DND-41 (cell line): ENCODE measurements around the gene RBKS.

ENCODE experiments used
- ATAC-seq: fragments of 200-7000 bp; cut with Tn5 transposase; 3 replicates; pipeline ENCODE4 v1.9.1; 2021; ENCODE audit warnings: low read depth; ENCODE audit not compliant: insufficient read depth
- DNase-seq: peaks from one replicate; pipeline ENCODE4 v3.0.0-alpha.2; 2020
- H2AFZ ChIP-seq: 2 replicates; pipeline ENCODE4 v1.6.0; 2012; ENCODE audit warnings: low read depth, low read length
- H3K27ac ChIP-seq: 2 replicates; pipeline ENCODE4 v1.5.1; 2012; ENCODE audit warnings: low read length, inconsistent platforms
- H3K27me3 ChIP-seq: fragments of 200-600 bp; sonication (generic); 2 replicates; pipeline ENCODE4 v1.6.0; 2012; ENCODE audit warnings: low read length, mild to moderate bottlenecking, inconsistent platforms; ENCODE audit not compliant: insufficient read depth, poor library complexity
- H3K36me3 ChIP-seq: 2 replicates; pipeline ENCODE4 v1.5.1; 2012; ENCODE audit warnings: low read length, inconsistent platforms; ENCODE audit not compliant: insufficient read depth
- H3K4me1 ChIP-seq: 2 replicates; pipeline ENCODE4 v1.5.1; 2012; ENCODE audit warnings: mild to moderate bottlenecking, low read length; ENCODE audit not compliant: insufficient read depth
- H3K4me2 ChIP-seq: 2 replicates; pipeline ENCODE4 v1.6.0; 2012; ENCODE audit warnings: mild to moderate bottlenecking, moderate library complexity, low read length, inconsistent platforms; ENCODE audit not compliant: insufficient read depth
- H3K4me3 ChIP-seq, 2 experiments: fragments of 200-600 bp in 1 of 2; shearing (Covaris generic) in 1 of 2; 2 replicates each; pipeline ENCODE4 v1.5.1; 2012 to 2016; ENCODE audit warnings: inconsistent platforms in 2 of 2, low read length in 2 of 2, mild to moderate bottlenecking in 2 of 2, low read depth in 1 of 2, moderate library complexity in 1 of 2
- H3K79me2 ChIP-seq: 2 replicates; pipeline ENCODE4 v1.6.0; 2012; ENCODE audit warnings: low read length, inconsistent platforms; ENCODE audit not compliant: insufficient read depth
- H3K9ac ChIP-seq: 2 replicates; pipeline ENCODE4 v1.6.0; 2012; ENCODE audit warnings: low read depth, mild to moderate bottlenecking, inconsistent platforms, low read length, moderate library complexity
- H3K9me3 ChIP-seq: 2 replicates; pipeline ENCODE4 v1.5.1; 2012; ENCODE audit warnings: low read length, moderate library complexity, mild to moderate bottlenecking, inconsistent platforms; ENCODE audit not compliant: insufficient read depth, severe bottlenecking
- H4K20me1 ChIP-seq: 2 replicates; pipeline ENCODE4 v1.6.0; 2012; ENCODE audit warnings: low read length; ENCODE audit not compliant: insufficient read depth
- CTCF ChIP-seq: IDR thresholded peaks from 2 replicates; pipeline ENCODE4 v1.5.1; 2012; ENCODE audit warnings: borderline replicate concordance, low read length, moderate library complexity, mild to moderate bottlenecking; ENCODE audit not compliant: poor library complexity, severe bottlenecking; ENCODE audit errors: extremely low read depth
- EZH2 ChIP-seq: IDR thresholded peaks from 3 replicates; pipeline ENCODE4 v1.6.1; 2012; ENCODE audit warnings: borderline replicate concordance, low read depth, mild to moderate bottlenecking, moderate library complexity, low read length, inconsistent platforms; ENCODE audit not compliant: severe bottlenecking

RBKS gene

GRCh38 chr2:27815860-27816438, 74.2 kb downstream of the RBKS start:
- no peak overlapping the region for H3K4me3 ChIP-seq
- H3K9ac ChIP-seq = no peak overlapping the region
- H3K27me3 ChIP-seq = no peaks in the 10 kb centered on the region
- no peak for TF ChIP-seq CTCF
- H3K4me1 ChIP-seq = no peaks in the 10 kb centered on the region
- no peak overlapping the region for H3K4me2 ChIP-seq
- no peak overlapping the region for H3K27ac ChIP-seq
- no peaks in the 10 kb centered on the region for H3K9me3 ChIP-seq
- DNase-seq (no peak), ATAC-seq (no peak)
- no peaks in the 10 kb centered on the region for H4K20me1 ChIP-seq
- H2AFZ ChIP-seq = no peak overlapping the region
- no peaks in the 10 kb centered on the region for H3K79me2 ChIP-seq
- H3K36me3 ChIP-seq = no peaks in the 10 kb centered on the region

- ATAC-seq = no peak
- Histone ChIP-seq H3K9ac (no peak overlapping the region), H2AFZ (no peak overlapping the region), H4K20me1 (no peaks in the 10 kb centered on the region), H3K4me2 (no peak overlapping the region), H3K36me3 (no peaks in the 10 kb centered on the region), H3K27me3 (no peaks in the 10 kb centered on the region), H3K4me3 (no peak overlapping the region), H3K79me2 (no peaks in the 10 kb centered on the region), H3K9me3 (no peaks in the 10 kb centered on the region), H3K27ac (no peak overlapping the region), H3K4me1 (no peaks in the 10 kb centered on the region)
- DNase-seq = no peak
- TF ChIP-seq EZH2 = no peak
- TF ChIP-seq CTCF = no peak
Observed at GRCh38 chr2:27814758-27815157, 75.4 kb downstream of the RBKS start.

GRCh38 chr2:27811768-27812167, 78.4 kb downstream of the RBKS start:
- Histone ChIP-seq H3K27ac (no peak overlapping the region), H3K9me3 (no peaks in the 10 kb centered on the region)
- no peak for TF ChIP-seq EZH2
- TF ChIP-seq CTCF = no peak

GRCh38 chr2:27810455-27810854, 79.7 kb downstream of the RBKS start:
- no peak overlapping the region for H2AFZ ChIP-seq
- H4K20me1 ChIP-seq = no peaks in the 10 kb centered on the region
- TF ChIP-seq CTCF (no peak), EZH2 (no peak)

More at GRCh38 chr2:27811768-27812167, 78.4 kb downstream of the RBKS start:
- Histone ChIP-seq H4K20me1 (no peaks in the 10 kb centered on the region), H3K4me2 (no peak overlapping the region), H3K79me2 (no peaks in the 10 kb centered on the region), H2AFZ (no peak overlapping the region), H3K36me3 (no peaks in the 10 kb centered on the region), H3K4me3 (no peak overlapping the region), H3K27me3 (no peaks in the 10 kb centered on the region), H3K9ac (no peak overlapping the region), H3K4me1 (no peaks in the 10 kb centered on the region)
- DNase-seq (no peak), ATAC-seq (no peak)

More at GRCh38 chr2:27810455-27810854, 79.7 kb downstream of the RBKS start:
- H3K27me3 ChIP-seq = no peaks in the 10 kb centered on the region
- H3K36me3 ChIP-seq = no peaks in the 10 kb centered on the region
- H3K4me3 ChIP-seq = no peak overlapping the region
- no peaks in the 10 kb centered on the region for H3K4me1 ChIP-seq
- H3K9ac ChIP-seq = no peak overlapping the region
- no peak overlapping the region for H3K4me2 ChIP-seq
- H3K27ac ChIP-seq = no peak overlapping the region
- H3K9me3 ChIP-seq = no peaks in the 10 kb centered on the region
- DNase-seq (no peak), ATAC-seq (no peak)
- H3K79me2 ChIP-seq = no peaks in the 10 kb centered on the region
